ENCODE data around the gene PHACTR4. TPM values are rescaled to one million over a fixed set of nuclear protein-coding genes. Genes with fewer than 3 reads are reported as not detected.

Gene PHACTR4
- total RNA-seq, 1 experiment from 2014 or later = 52.9 TPM

- TF ChIP-seq ATF1 (CRISPR knock-in tag; IDR thresholded peaks at IDR 0.05) = no peak
- TF ChIP-seq NFE2L1 (CRISPR knock-in tag; IDR thresholded peaks at IDR 0.05) = no peak
- TF ChIP-seq OVOL2 (CRISPR knock-in tag; IDR thresholded peaks at IDR 0.05; ENCODE audit: borderline replicate concordance) = no peak
- no peak for TF ChIP-seq ZNF219 (CRISPR knock-in tag; IDR thresholded peaks at IDR 0.05; ENCODE audit: borderline replicate concordance)
- TF ChIP-seq ZNF532 (CRISPR knock-in tag; IDR thresholded peaks at IDR 0.05; ENCODE audit: borderline replicate concordance) = peak; percentile 99
- TF ChIP-seq SP1 (CRISPR knock-in tag; conservative IDR thresholded peaks at IDR 0.05) = peak; percentile 39; the same call in 1 of the 2 replicates
- 0 out of 2 replicates have a peak, but pooled peaks have one; percentile 6 for TF ChIP-seq PRDM15 (CRISPR knock-in tag; IDR thresholded peaks at IDR 0.05)
- peak; percentile 96 for TF ChIP-seq NFATC4 (CRISPR knock-in tag; IDR thresholded peaks at IDR 0.05)
- no peak for TF ChIP-seq IRF1 (CRISPR knock-in tag; IDR thresholded peaks at IDR 0.05)
- 0 out of 2 replicates have a peak, but pooled peaks have one; percentile 36 for TF ChIP-seq GTF2I (CRISPR knock-in tag; conservative IDR thresholded peaks at IDR 0.05)
- no peak for TF ChIP-seq NR3C1 (CRISPR knock-in tag; conservative IDR thresholded peaks at IDR 0.05; ENCODE audit: low read depth)
- peak; percentile 34; the same call in 1 of the 2 replicates for TF ChIP-seq ETV6 (CRISPR knock-in tag; IDR thresholded peaks at IDR 0.05)
- no peak for TF ChIP-seq SOX15 (CRISPR knock-in tag; IDR thresholded peaks at IDR 0.05)
- TF ChIP-seq ZNF317 (CRISPR knock-in tag; IDR thresholded peaks at IDR 0.05; ENCODE audit: borderline replicate concordance, low read depth) = no peak
Measured at GRCh38 chr1:28509705-28510272, 140.2 kb downstream of the PHACTR4 start (continued).

GRCh38 chr1:28510273-28510969, 140.9 kb downstream of the PHACTR4 start:
- peaks cover 92% of the 10 kb centered on the region for H3K36me3 Mint-ChIP-seq
- H3K4me3 Mint-ChIP-seq = peak overlapping the region; percentile 99
- H3K27ac Mint-ChIP-seq = peak overlapping the region; percentile 99
- CTCF ChIA-PET = interaction anchor here (1.5 kb wide), 1 partner anchor 92 kb away, joined by 5 read pairs; no protein-coding TSS in a partner anchor
- POLR2A ChIA-PET = interaction anchor here (0.8 to 3.4 kb wide), 4 partner anchors 71 to 261 kb away, joined by 3 to 19 read pairs (median 3); partner anchors contain the start of gene TAF12
- H3K27me3 Mint-ChIP-seq (ENCODE audit: low read depth) = peaks cover 7% of the 10 kb centered on the region
- ATAC-seq = peak; percentile 1
- no peaks in the 10 kb centered on the region for H3K9me3 Mint-ChIP-seq
- DNase-seq (ENCODE audit: low spot score) = no peak
- peaks cover 40% of the 10 kb centered on the region for H3K4me1 Mint-ChIP-seq
- TF ChIP-seq MYBL2 (CRISPR knock-in tag; IDR thresholded peaks at IDR 0.05) (0 out of 2 replicates have a peak, but pooled peaks have one; percentile 13), NR1H2 (CRISPR knock-in tag; IDR thresholded peaks at IDR 0.05) (no peak), SMAD3 (CRISPR knock-in tag; IDR thresholded peaks at IDR 0.05; ENCODE audit: borderline replicate concordance) (peak; percentile 12; the same call in 1 of the 2 replicates), JAZF1 (CRISPR knock-in tag; IDR thresholded peaks at IDR 0.05) (no peak; the same call in 1 of the 2 replicates), ZNF232 (CRISPR knock-in tag; IDR thresholded peaks at IDR 0.05) (peak; percentile 16; the same call in 1 of the 2 replicates), AR (CRISPR knock-in tag; IDR thresholded peaks at IDR 0.05) (peak; percentile 99), GTF2I (CRISPR knock-in tag; conservative IDR thresholded peaks at IDR 0.05) (0 out of 2 replicates have a peak, but pooled peaks have one; percentile 30), ZNF671 (CRISPR knock-in tag; IDR thresholded peaks at IDR 0.05) (peak; percentile 99)
